Osteoblast (primary cell): ENCODE measurements around the gene PPP2R5D. TPM values are rescaled to one million over a fixed set of nuclear protein-coding genes. Genes with fewer than 3 reads are reported as not detected.

Experiments
- DNase-seq: peaks from one replicate; pipeline ENCODE4 v3.0.0; 2011; ENCODE audit warnings: low spot score, mixed read lengths; ENCODE audit not compliant: insufficient read length; ENCODE audit errors: missing footprints
- H2AFZ ChIP-seq: 2 replicates; pipeline ENCODE4 v1.6.0; 2011; ENCODE audit warnings: mild to moderate bottlenecking, low read length
- H3K27ac ChIP-seq: 2 replicates; pipeline ENCODE4 v1.5.1; 2011; ENCODE audit warnings: mild to moderate bottlenecking, low read depth, low read length, moderate library complexity
- H3K27me3 ChIP-seq: 2 replicates; pipeline ENCODE4 v1.6.0; 2012; ENCODE audit warnings: mild to moderate bottlenecking, control low read depth, inconsistent platforms, low read length, moderate library complexity; ENCODE audit not compliant: insufficient read depth
- H3K36me3 ChIP-seq: 2 replicates; pipeline ENCODE4 v1.5.1; 2011; ENCODE audit warnings: mild to moderate bottlenecking, low read length, control low read depth, moderate library complexity; ENCODE audit not compliant: insufficient read depth
- H3K4me1 ChIP-seq: 2 replicates; pipeline ENCODE4 v1.5.1; 2011; ENCODE audit warnings: mild to moderate bottlenecking, low read length, control low read depth, moderate library complexity; ENCODE audit not compliant: insufficient read depth
- H3K4me2 ChIP-seq: 2 replicates; pipeline ENCODE4 v1.6.0; 2011; ENCODE audit warnings: mild to moderate bottlenecking, low read length; ENCODE audit not compliant: insufficient read depth
- H3K4me3 ChIP-seq: fragments of 200-600 bp; sonication (generic); 3 replicates; pipeline ENCODE4 v1.5.1; 2012; ENCODE audit warnings: mild to moderate bottlenecking, low read length, inconsistent platforms; ENCODE audit not compliant: insufficient read depth
- H3K79me2 ChIP-seq: 2 replicates; pipeline ENCODE4 v1.6.0; 2012; ENCODE audit warnings: mild to moderate bottlenecking, low read length, control low read depth, inconsistent platforms; ENCODE audit not compliant: insufficient read depth
- H3K9me3 ChIP-seq: 2 replicates; pipeline ENCODE4 v1.5.1; 2011; ENCODE audit warnings: low read depth, low read length, control low read depth
- H4K20me1 ChIP-seq: 2 replicates; pipeline ENCODE4 v1.6.0; 2012; ENCODE audit warnings: mild to moderate bottlenecking, low read length, control low read depth; ENCODE audit not compliant: insufficient read depth
- total RNA-seq: library from RNA; depleted of rRNA; stranded (reverse); fragments of >200 nt; gene quantifications from 2 replicates; pipeline ENCODE4 v1.2.3, GENCODE V29; 2012
- TF ChIP-seq, protein P1 (sequence below): IDR thresholded peaks from 2 replicates; pipeline ENCODE4 v1.5.1; 2011; ENCODE audit warnings: mild to moderate bottlenecking, low read depth, low read length, moderate library complexity; ENCODE audit errors: extremely low read depth

The PPP2R5D gene
- total RNA-seq = 30.8 and 36.8 TPM in 2 replicates

DNA sequence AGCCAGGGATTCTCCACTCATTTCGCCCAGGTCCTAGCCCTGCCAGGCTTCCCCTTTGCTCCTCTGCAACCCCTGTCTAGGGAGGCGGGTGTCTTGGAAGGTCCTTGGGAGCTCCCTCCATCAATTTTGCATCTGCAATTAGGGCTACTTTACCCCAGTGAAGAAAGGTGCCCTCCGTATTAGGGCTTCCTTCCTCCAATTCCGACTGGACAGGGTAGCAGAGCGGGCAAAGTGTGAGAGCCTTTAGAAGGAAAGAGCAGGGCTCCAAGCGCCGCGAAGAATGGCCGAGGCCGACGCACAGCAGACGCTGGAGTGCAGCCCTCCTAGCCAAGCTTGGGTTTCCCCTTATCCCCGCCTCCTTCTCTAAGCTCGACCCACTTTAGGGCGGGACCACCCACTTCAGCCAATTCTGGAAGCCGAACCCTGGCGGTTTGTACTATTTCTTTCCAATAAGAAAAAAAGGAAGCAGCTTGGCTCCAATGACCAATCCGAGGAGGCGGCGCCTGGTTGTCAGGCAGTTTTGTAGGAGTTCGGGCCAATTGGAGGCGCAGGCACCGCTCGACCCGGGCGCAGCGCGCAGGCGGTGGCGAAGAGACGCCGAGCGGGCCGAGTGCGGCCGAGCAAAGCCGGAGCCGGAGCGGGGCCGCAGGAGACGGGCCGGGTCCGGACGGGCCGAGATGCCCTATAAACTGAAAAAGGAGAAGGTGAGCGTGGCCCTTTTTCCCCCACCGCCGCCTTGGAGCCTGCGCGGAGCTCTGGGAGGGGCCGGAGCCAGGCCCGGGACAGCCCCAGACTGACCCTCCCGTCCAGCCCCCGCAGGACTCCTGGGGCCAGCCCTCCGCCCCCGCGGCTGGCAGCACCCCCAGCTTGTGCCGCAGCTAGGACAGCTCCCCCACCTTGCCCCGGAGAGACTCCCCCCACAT lies at the start of gene PPP2R5D:
Gene PPP2R5D (plus strand): TSS at position 570 of the 923 bp plus-strand sequence. CDS start 108 bp downstream, at position 678.
- no peaks in the 10 kb centered on the region for H3K36me3 ChIP-seq
- H3K79me2 ChIP-seq = peaks cover 35% of the 10 kb centered on the region
- peak; percentile 99 for DNase-seq
- no peaks in the 10 kb centered on the region for H3K9me3 ChIP-seq
- TF ChIP-seq, protein P1, sequence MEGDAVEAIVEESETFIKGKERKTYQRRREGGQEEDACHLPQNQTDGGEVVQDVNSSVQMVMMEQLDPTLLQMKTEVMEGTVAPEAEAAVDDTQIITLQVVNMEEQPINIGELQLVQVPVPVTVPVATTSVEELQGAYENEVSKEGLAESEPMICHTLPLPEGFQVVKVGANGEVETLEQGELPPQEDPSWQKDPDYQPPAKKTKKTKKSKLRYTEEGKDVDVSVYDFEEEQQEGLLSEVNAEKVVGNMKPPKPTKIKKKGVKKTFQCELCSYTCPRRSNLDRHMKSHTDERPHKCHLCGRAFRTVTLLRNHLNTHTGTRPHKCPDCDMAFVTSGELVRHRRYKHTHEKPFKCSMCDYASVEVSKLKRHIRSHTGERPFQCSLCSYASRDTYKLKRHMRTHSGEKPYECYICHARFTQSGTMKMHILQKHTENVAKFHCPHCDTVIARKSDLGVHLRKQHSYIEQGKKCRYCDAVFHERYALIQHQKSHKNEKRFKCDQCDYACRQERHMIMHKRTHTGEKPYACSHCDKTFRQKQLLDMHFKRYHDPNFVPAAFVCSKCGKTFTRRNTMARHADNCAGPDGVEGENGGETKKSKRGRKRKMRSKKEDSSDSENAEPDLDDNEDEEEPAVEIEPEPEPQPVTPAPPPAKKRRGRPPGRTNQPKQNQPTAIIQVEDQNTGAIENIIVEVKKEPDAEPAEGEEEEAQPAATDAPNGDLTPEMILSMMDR = no peak
- peak within 1 kb of the TSS; percentile 95 for H3K4me2 ChIP-seq
- peaks cover 22% of the 10 kb centered on the region for H4K20me1 ChIP-seq
- H3K27me3 ChIP-seq = no peaks in the 10 kb centered on the region
- peak within 1 kb of the TSS; percentile 82 for H2AFZ ChIP-seq
- H3K27ac ChIP-seq = peak within 1 kb of the TSS; percentile 56
- peak within 1 kb of the TSS; percentile 81 for H3K4me3 ChIP-seq
- H3K4me1 ChIP-seq = peaks cover 42% of the 10 kb centered on the region

DNA sequence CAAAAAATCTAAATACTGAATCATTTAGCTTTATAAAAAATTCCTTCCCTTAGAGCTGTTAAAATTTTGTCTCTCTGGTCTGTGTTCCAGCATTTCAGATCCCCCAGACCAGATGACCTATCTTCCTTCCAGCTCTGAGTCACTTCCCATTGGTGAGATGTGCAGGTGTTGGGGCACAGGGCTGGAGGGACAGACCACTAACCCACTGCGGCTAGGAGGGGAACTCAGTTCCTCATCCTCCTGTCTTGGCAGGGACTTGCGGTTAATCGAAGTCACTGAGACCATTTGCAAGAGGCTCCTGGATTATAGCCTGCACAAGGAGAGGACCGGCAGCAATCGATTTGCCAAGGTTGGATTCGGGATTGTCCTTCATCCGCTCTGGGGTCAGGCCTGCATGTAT lies 49.0 kb upstream of the PPP2R5D start:
- peaks cover 25% of the 10 kb centered on the region for H3K36me3 ChIP-seq
- TF ChIP-seq, protein P1 = no peak

DNA sequence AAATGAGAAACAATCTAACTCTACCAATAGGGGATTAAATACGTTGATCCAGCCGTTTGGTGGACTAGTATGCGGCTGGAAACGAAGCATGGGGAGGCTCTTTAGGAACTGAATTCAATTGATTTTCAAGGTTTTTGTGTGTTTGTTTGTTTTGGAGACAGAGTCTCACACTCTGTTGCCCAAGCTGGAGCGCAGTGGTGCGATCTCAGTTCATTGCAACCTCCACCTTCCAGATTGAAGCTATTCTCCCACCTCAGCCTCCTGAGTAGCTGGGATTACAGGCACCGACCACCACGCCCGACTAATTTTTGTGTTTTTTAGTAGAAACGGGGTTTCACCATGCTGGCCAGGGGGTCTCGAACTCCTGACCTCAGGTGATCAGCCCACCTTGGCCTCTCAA lies 48.0 kb upstream of the PPP2R5D start:
- Histone ChIP-seq H2AFZ (no peak overlapping the region), H3K4me3 (no peak overlapping the region), H3K27me3 (no peaks in the 10 kb centered on the region), H3K9me3 (no peaks in the 10 kb centered on the region), H3K4me2 (no peak overlapping the region), H3K36me3 (peaks cover 25% of the 10 kb centered on the region), H3K4me1 (no peaks in the 10 kb centered on the region), H3K79me2 (peaks cover 34% of the 10 kb centered on the region), H4K20me1 (peaks cover 6% of the 10 kb centered on the region), H3K27ac (no peak overlapping the region)
- TF ChIP-seq, protein P1 = no peak
- no peak for DNase-seq

More for the DNA sequence above, 49.0 kb upstream of the PPP2R5D start:
- Histone ChIP-seq H3K9me3 (no peaks in the 10 kb centered on the region), H3K4me3 (no peak overlapping the region), H2AFZ (no peak overlapping the region), H3K79me2 (peaks cover 45% of the 10 kb centered on the region), H3K4me2 (no peak overlapping the region), H3K27me3 (no peaks in the 10 kb centered on the region), H3K4me1 (peaks cover 9% of the 10 kb centered on the region), H4K20me1 (peaks cover 6% of the 10 kb centered on the region), H3K27ac (no peak overlapping the region)
- peak; percentile 30 for DNase-seq
